GM10266 (cell line): ENCODE data around the gene C1QL4.
A peak's percentile ranks its signal among the peaks of the same experiment; 100 is the strongest.

Experiments used
- DNase-seq: peaks from one replicate; pipeline ENCODE4 v3.0.0; 2012; ENCODE audit errors: extremely low spot score
- TF ChIP-seq, protein P1 (sequence below): IDR thresholded peaks from 2 replicates; pipeline ENCODE4 v1.5.1; 2012; ENCODE audit warnings: mild to moderate bottlenecking, low read depth; ENCODE audit not compliant: control insufficient read depth, insufficient read depth; ENCODE audit errors: missing control alignments

The C1QL4 gene

DNA sequence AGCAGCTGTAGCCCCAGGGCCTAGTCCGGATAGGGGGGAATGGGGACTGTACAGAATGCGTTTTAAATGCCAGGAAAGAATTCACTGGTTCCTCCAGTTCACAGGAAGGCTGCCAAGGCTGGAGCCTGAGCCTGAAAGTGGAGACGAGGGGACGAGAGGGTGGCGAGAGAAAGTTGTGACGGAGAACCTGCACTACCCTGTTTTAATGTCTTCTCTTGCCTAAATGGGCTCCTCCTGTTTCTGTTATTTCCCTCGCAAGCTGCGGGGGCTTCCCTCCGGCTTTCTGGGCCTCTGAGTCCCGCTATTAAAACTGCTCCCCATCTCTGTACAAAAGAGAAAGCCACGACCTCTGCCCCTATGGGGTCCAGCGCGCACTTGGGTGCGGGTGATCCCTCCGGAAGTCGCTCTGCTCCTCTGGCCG lies 4.5 kb downstream of the C1QL4 start:
- TF ChIP-seq, protein P1, sequence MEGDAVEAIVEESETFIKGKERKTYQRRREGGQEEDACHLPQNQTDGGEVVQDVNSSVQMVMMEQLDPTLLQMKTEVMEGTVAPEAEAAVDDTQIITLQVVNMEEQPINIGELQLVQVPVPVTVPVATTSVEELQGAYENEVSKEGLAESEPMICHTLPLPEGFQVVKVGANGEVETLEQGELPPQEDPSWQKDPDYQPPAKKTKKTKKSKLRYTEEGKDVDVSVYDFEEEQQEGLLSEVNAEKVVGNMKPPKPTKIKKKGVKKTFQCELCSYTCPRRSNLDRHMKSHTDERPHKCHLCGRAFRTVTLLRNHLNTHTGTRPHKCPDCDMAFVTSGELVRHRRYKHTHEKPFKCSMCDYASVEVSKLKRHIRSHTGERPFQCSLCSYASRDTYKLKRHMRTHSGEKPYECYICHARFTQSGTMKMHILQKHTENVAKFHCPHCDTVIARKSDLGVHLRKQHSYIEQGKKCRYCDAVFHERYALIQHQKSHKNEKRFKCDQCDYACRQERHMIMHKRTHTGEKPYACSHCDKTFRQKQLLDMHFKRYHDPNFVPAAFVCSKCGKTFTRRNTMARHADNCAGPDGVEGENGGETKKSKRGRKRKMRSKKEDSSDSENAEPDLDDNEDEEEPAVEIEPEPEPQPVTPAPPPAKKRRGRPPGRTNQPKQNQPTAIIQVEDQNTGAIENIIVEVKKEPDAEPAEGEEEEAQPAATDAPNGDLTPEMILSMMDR, result no peak
- no peak for DNase-seq

DNA sequence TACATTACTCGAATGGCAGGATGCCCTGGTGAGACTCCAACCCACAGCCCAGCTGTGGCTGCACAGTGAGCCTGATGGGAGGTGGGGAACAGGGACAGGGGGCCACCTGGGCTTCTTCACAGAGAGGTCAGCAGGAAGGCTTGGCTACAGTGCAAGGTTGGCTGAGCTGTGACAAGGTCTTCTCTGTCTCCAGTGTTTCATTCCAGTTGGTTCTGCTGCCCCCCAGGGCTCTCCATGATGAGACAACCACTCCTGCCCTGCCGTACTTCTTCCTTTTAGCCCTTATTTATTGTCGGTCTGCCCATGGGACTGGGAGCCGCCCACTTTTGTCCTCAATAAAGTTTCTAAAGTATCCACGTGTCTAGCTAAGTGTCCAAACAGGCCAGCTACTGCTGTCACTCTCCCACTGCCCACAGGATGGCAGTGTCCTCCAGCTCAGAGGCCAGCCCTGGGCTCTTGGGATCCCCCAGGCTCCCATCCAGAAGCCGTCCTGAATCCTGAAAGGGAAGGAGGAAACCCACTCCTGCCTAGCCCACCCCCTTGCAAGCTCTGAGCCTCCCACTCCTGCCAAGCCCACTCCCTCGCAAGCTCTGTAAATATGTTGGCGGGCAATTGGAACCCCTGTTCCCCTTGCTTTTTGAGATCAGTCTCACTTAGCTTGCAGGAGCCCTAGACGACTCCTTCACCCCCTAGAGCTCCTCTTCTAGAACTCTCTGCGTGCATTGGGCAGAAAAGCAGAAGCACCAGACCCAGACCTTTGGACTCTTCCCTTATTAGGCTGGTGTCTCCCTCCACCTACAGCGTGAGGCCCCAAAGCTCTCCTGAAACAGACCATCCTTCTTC lies 5.4 kb downstream of the C1QL4 start:
- peak; percentile 58 for DNase-seq
- TF ChIP-seq, protein P1, result peak; percentile 78

DNA sequence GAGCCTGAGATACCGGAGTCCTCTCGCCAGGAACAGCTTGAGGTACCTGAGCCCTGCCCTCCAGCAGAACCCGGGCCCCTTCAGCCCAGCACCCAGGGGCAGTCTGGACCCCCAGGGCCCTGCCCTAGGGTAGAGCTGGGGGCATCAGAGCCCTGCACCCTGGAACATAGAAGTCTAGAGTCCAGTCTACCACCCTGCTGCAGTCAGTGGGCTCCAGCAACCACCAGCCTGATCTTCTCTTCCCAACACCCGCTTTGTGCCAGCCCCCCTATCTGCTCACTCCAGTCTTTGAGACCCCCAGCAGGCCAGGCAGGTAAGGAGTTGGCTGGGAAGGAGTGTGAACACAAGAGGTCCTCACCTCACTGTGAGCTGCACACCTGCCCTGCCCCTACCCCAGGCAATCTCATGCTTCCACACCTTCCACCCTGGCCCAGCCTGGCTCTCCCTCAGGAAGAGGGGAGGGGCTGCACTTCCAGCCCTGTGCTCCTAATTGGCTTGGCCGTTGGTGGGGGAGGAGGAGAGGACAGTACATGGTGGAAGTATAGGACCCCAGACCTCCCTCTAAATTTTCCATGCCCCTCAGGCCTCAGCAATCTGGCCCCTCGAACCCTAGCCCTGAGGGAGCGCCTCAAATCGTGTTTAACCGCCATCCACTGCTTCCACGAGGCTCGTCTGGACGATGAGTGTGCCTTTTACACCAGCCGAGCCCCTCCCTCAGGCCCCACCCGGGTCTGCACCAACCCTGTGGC lies 6.2 kb downstream of the C1QL4 start:
- DNase-seq, result no peak
- TF ChIP-seq, protein P1, result no peak

DNA sequence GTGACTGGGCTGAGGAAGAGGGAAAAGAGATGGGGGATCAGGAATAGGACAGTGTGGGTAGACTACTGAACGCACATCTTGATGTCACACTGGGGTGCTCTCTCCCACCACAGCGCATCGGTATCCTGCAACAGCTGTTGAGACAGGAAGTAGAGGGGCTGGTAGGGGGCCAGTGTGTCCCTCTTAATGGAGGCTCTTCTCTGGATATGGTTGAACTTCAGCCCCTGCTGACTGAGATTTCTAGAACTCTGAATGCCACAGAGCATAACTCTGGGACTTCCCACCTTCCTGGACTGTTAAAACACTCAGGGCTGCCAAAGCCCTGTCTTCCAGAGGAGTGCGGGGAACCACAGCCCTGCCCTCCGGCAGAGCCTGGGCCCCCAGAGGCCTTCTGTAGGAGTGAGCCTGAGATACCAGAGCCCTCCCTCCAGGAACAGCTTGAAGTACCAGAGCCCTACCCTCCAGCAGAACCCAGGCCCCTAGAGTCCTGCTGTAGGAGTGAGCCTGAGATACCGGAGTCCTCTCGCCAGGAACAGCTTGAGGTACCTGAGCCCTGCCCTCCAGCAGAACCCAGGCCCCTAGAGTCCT lies 6.9 kb downstream of the C1QL4 start:
- TF ChIP-seq, protein P1, result no peak
- no peak for DNase-seq

DNA sequence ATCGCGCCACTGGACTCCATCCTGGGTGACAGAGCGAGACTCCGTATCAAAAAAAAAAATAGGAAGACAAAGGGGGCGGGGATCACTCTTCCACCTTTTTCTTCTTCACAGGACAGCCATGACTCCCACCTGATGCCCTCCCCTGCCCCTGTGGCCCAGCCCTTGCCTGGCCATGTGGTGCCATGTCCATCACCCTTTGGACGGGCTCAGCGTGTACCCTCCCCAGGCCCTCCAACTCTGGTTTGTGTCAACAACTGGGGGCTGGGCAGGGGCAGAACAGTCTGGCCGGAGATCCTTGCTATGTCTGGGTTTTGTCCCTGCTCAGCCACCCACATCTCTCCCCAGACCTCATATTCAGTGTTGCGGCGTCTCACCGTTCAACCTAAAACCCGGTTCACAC lies 8.2 kb downstream of the C1QL4 start:
- TF ChIP-seq, protein P1, result no peak
- no peak for DNase-seq

DNA sequence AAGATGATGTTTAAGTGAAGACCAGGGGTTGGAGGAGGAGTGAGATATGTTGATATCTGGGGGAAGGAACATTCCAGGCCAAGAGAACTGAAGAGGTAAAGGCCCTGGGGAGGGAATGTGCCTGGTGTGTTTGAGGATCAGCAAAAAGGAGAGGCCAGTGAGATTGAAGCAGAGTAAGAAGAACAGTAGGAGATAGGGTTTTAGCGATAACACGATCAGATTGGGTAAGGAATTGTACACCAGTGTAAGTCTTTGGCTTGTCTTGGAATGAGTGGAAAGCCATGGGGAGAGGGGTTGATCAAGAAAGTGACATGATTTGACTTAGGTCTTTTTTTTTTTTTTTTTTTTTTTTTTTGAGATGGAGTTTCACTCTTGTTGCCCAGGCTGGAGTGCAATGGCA lies 9.1 kb downstream of the C1QL4 start:
- TF ChIP-seq, protein P1, result no peak
- DNase-seq, result no peak
